Pulmonary artery endothelial cell (primary cell): ENCODE data around the gene PRKG1. TPM values are rescaled to one million over a fixed set of nuclear protein-coding genes. Genes with fewer than 3 reads are reported as not detected.

Experiments
- DNase-seq: peaks from one replicate; pipeline ENCODE4 v3.0.0-alpha.2; 2011; ENCODE audit warnings: low read depth, low spot score
- total RNA-seq: library from RNA; depleted of rRNA; stranded (reverse); fragments of >200 nt; gene quantifications from 2 replicates; pipeline ENCODE4 v1.2.3, GENCODE V29; 2014

PRKG1 gene
- total RNA-seq, 1 donor from 2014 or later = 1.3 TPM

- DNase-seq = no peak
Observed at GRCh38 chr10:51789118-51789517, 714.8 kb downstream of the PRKG1 start.

GRCh38 chr10:51789903-51790302, 715.6 kb downstream of the PRKG1 start:
- DNase-seq = no peak

GRCh38 chr10:51792678-51793077, 718.4 kb downstream of the PRKG1 start:
- DNase-seq = no peak

GRCh38 chr10:51800121-51800520, 725.8 kb downstream of the PRKG1 start:
- no peak for DNase-seq

- no peak for DNase-seq
Observed at GRCh38 chr10:51800725-51801424, 726.6 kb downstream of the PRKG1 start.

- DNase-seq = no peak
Observed at GRCh38 chr10:51802030-51802429, 727.7 kb downstream of the PRKG1 start.

GRCh38 chr10:51804866-51805265, 730.6 kb downstream of the PRKG1 start:
- no peak for DNase-seq

- no peak for DNase-seq
Observed at GRCh38 chr10:51806079-51806835, 732.0 kb downstream of the PRKG1 start.

- no peak for DNase-seq
Observed at GRCh38 chr10:51808187-51808586, 733.9 kb downstream of the PRKG1 start.

GRCh38 chr10:51815723-51816122, 741.4 kb downstream of the PRKG1 start:
- DNase-seq = no peak

GRCh38 chr10:51821045-51821444, 746.8 kb downstream of the PRKG1 start:
- DNase-seq = no peak

- no peak for DNase-seq
Observed at GRCh38 chr10:51821745-51822144, 747.5 kb downstream of the PRKG1 start.

- peak; percentile 2 for DNase-seq
Observed at GRCh38 chr10:51832652-51833383, 758.5 kb downstream of the PRKG1 start.

- DNase-seq = no peak
Observed at GRCh38 chr10:51834548-51834947, 760.3 kb downstream of the PRKG1 start.

GRCh38 chr10:51838471-51838870, 764.2 kb downstream of the PRKG1 start:
- DNase-seq = no peak

GRCh38 chr10:51843966-51844365, 769.7 kb downstream of the PRKG1 start:
- DNase-seq = no peak

- DNase-seq = no peak
Observed at GRCh38 chr10:51846856-51847506, 772.7 kb downstream of the PRKG1 start.

GRCh38 chr10:51852297-51852696, 778.0 kb downstream of the PRKG1 start:
- DNase-seq = no peak

GRCh38 chr10:51857305-51857704, 783.0 kb downstream of the PRKG1 start:
- no peak for DNase-seq

- DNase-seq = peak; percentile 0
Observed at GRCh38 chr10:51860257-51860656, 786.0 kb downstream of the PRKG1 start.

GRCh38 chr10:51861051-51861450, 786.8 kb downstream of the PRKG1 start:
- no peak for DNase-seq

GRCh38 chr10:51861731-51862130, 787.4 kb downstream of the PRKG1 start:
- no peak for DNase-seq
